ENCODE measurements around the gene TACC2.

TACC2 gene

GRCh38 chr10:122045212-122045611 is 56.2 kb downstream of the TACC2 start:
- TF ChIP-seq CTCF (IDR thresholded peaks at IDR 0.05; ENCODE audit: insufficient read depth, missing control alignments), result no peak
- no peak for DNase-seq (ENCODE audit: insufficient read length, low spot score)
- no peak for FAIRE-seq

GRCh38 chr10:122047560-122047959 is 58.6 kb downstream of the TACC2 start:
- no peak for TF ChIP-seq CTCF (IDR thresholded peaks at IDR 0.05; ENCODE audit: insufficient read depth, missing control alignments)
- FAIRE-seq, result no peak

GRCh38 chr10:122049076-122049475 is 60.1 kb downstream of the TACC2 start:
- DNase-seq (ENCODE audit: insufficient read length, low spot score) (no peak), FAIRE-seq (no peak)
- no peak for TF ChIP-seq CTCF (IDR thresholded peaks at IDR 0.05; ENCODE audit: insufficient read depth, missing control alignments)

More at GRCh38 chr10:122047560-122047959, 58.6 kb downstream of the TACC2 start:
- no peak for DNase-seq (ENCODE audit: insufficient read length, low spot score)

GRCh38 chr10:122050311-122050710 is 61.3 kb downstream of the TACC2 start:
- no peak for TF ChIP-seq CTCF (IDR thresholded peaks at IDR 0.05; ENCODE audit: insufficient read depth, missing control alignments)
- FAIRE-seq (no peak), DNase-seq (ENCODE audit: insufficient read length, low spot score) (no peak)

GRCh38 chr10:122050811-122051210 is 61.8 kb downstream of the TACC2 start:
- FAIRE-seq, result no peak

GRCh38 chr10:122051609-122052385 is 62.8 kb downstream of the TACC2 start:
- no peak for DNase-seq (ENCODE audit: insufficient read length, low spot score)
- FAIRE-seq, result no peak
- TF ChIP-seq CTCF (IDR thresholded peaks at IDR 0.05; ENCODE audit: insufficient read depth, missing control alignments), result peak; percentile 36

More at GRCh38 chr10:122050811-122051210, 61.8 kb downstream of the TACC2 start:
- DNase-seq (ENCODE audit: insufficient read length, low spot score), result no peak
- TF ChIP-seq CTCF (IDR thresholded peaks at IDR 0.05; ENCODE audit: insufficient read depth, missing control alignments), result no peak

GRCh38 chr10:122052701-122053100 is 63.7 kb downstream of the TACC2 start:
- FAIRE-seq, result no peak
- no peak for TF ChIP-seq CTCF (IDR thresholded peaks at IDR 0.05; ENCODE audit: insufficient read depth, missing control alignments)
- DNase-seq (ENCODE audit: insufficient read length, low spot score), result no peak

Data from D721Med (cell line).